ENCODE measurements around the gene SNX4. TPM values are rescaled to one million over a fixed set of nuclear protein-coding genes. Genes with fewer than 3 reads are reported as not detected.

The SNX4 gene
- polyA plus RNA-seq, 1 of the 3 experiments (the other 2 are of a cell fraction): 5.1 TPM

- Histone ChIP-seq H4K20me1 (ENCODE audit: insufficient read depth) (no peaks in the 10 kb centered on the region), H3K9ac (no peak overlapping the region), H3K27me3 (ENCODE audit: insufficient read depth) (no peaks in the 10 kb centered on the region), H3K9me2 (no peaks in the 10 kb centered on the region), H3K4me2 (no peak overlapping the region), H3K36me3 (replicated peaks in 1 of 2; ENCODE audit: control insufficient read depth in 1 of 2, insufficient read depth in 2 of 2, low read length in 1 of 2) (peaks cover 40 to 72% of the 10 kb centered on the region in 2 experiments), H3K27ac (ENCODE audit: low read depth in 2 of 2, low read length in 1 of 2) (no peak overlapping the region), H3K4me3 (ENCODE audit: low read depth in 2 of 2, low read length in 1 of 2) (no peak overlapping the region), H3F3A (replicated peaks; ENCODE audit: insufficient read depth) (peaks cover 3% of the 10 kb centered on the region), H3K9me3 (no peaks in the 10 kb centered on the region), H3K79me2 (ENCODE audit: insufficient read depth) (peaks cover 23% of the 10 kb centered on the region; the same call in 1 of the 2 replicates), H3K4me1 (ENCODE audit: control insufficient read depth in 1 of 2, insufficient read depth in 2 of 2, low read depth in 1 of 2, low read length in 1 of 2) (peaks cover 0 to 7% of the 10 kb centered on the region in 2 experiments; a peak in 2 of 4 replicates), H2AFZ (ENCODE audit: low read depth) (no peak overlapping the region)
- ChIA-PET CTCF (no interaction called here), POLR2A (no interaction called here)
- no peak for TF ChIP-seq RCOR1 (IDR thresholded peaks at IDR 0.05; ENCODE audit: low read length)
- no peak for TF ChIP-seq ELF1 (IDR thresholded peaks at IDR 0.05)
- TF ChIP-seq CTCF (IDR thresholded peaks at IDR 0.05): no peak
- TF ChIP-seq CHD2 (IDR thresholded peaks at IDR 0.05; ENCODE audit: low read length, partially characterized antibody): no peak
- no peak for TF ChIP-seq GATA2 (CRISPR knock-in tag; IDR thresholded peaks at IDR 0.05)
- TF ChIP-seq FOSL2 (IDR thresholded peaks at IDR 0.05; ENCODE audit: borderline replicate concordance, low read depth): no peak
- no peak for DNase-seq
- 98% methylated on average over 2 of the region's 2 CpGs for WGBS (ENCODE audit: low lambda C conversion rate)
Observed at GRCh38 chr3:125496701-125497100, 23.3 kb downstream of the SNX4 start.

DNA sequence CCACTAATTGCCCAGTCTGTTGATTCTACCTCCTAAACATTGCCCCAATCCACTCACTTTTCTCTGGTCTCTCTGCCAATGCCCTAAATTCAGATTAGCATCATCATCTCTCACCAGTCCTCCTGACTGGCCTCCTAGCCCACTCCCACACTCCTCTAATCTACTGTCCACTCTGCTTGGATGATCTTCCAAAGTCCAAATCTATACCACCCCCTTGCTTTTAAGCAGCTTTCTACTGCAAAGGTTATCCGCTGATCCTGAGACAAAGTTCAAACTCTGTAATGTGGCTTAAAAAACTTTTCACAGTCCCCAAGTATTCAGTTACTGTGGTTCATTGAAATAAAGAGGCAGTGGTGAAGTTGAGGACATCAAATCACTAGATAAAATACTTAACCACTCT lies 37.6 kb downstream of the SNX4 start:
- Histone ChIP-seq H3K27ac (ENCODE audit: low read depth in 2 of 2, low read length in 1 of 2) (no peak overlapping the region), H3K27me3 (ENCODE audit: insufficient read depth) (no peaks in the 10 kb centered on the region), H3K36me3 (replicated peaks in 1 of 2; ENCODE audit: control insufficient read depth in 1 of 2, insufficient read depth in 2 of 2, low read length in 1 of 2) (peaks cover 37 to 63% of the 10 kb centered on the region in 2 experiments), H4K20me1 (ENCODE audit: insufficient read depth) (no peaks in the 10 kb centered on the region), H3K4me1 (ENCODE audit: control insufficient read depth in 1 of 2, insufficient read depth in 2 of 2, low read depth in 1 of 2, low read length in 1 of 2) (no peaks in the 10 kb centered on the region), H3K9me3 (no peaks in the 10 kb centered on the region), H2AFZ (ENCODE audit: low read depth) (no peak overlapping the region), H3K4me3 (ENCODE audit: low read depth in 2 of 2, low read length in 1 of 2) (no peak overlapping the region), H3K4me2 (no peak overlapping the region), H3F3A (replicated peaks; ENCODE audit: insufficient read depth) (peaks cover 2% of the 10 kb centered on the region), H3K9ac (no peak overlapping the region), H3K79me2 (ENCODE audit: insufficient read depth) (no peaks in the 10 kb centered on the region; the same call in 1 of the 2 replicates), H3K9me2 (no peaks in the 10 kb centered on the region)
- ChIA-PET POLR2A (interaction anchor here (0.6 kb wide), 1 partner anchor 114 kb away, joined by 3 read pairs; no protein-coding TSS in a partner anchor), CTCF (interaction anchor here (1.1 kb wide), 1 partner anchor 16 kb away, joined by 3 read pairs; no protein-coding TSS in a partner anchor)
- 89% methylated on average over 1 of the region's 1 CpG for WGBS (ENCODE audit: low lambda C conversion rate)
- DNase-seq: no peak
- no peak for TF ChIP-seq FOSL2 (IDR thresholded peaks at IDR 0.05; ENCODE audit: borderline replicate concordance, low read depth)
- TF ChIP-seq, protein P1, sequence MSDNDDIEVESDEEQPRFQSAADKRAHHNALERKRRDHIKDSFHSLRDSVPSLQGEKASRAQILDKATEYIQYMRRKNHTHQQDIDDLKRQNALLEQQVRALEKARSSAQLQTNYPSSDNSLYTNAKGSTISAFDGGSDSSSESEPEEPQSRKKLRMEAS (IDR thresholded peaks at IDR 0.05; ENCODE audit: low read depth): no peak
- TF ChIP-seq FOXJ3 (CRISPR knock-in tag; IDR thresholded peaks at IDR 0.05): no peak
- no peak for TF ChIP-seq TAF1 (IDR thresholded peaks at IDR 0.05; ENCODE audit: borderline replicate concordance, low read depth, low read length)
- TF ChIP-seq RAD21 (IDR thresholded peaks at IDR 0.05; ENCODE audit: low read length): no peak
- TF ChIP-seq MXI1 (IDR thresholded peaks at IDR 0.05; ENCODE audit: low read depth, low read length): no peak
- no peak for TF ChIP-seq RCOR1 (IDR thresholded peaks at IDR 0.05; ENCODE audit: low read length)
- TF ChIP-seq SMC3 (IDR thresholded peaks at IDR 0.05; ENCODE audit: low read depth, low read length): no peak
- TF ChIP-seq REST (IDR thresholded peaks at IDR 0.05; ENCODE audit: low read depth, low read length): no peak
- TF ChIP-seq, protein P2, sequence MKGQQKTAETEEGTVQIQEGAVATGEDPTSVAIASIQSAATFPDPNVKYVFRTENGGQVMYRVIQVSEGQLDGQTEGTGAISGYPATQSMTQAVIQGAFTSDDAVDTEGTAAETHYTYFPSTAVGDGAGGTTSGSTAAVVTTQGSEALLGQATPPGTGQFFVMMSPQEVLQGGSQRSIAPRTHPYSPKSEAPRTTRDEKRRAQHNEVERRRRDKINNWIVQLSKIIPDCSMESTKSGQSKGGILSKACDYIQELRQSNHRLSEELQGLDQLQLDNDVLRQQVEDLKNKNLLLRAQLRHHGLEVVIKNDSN (IDR thresholded peaks at IDR 0.05; ENCODE audit: borderline replicate concordance, low read depth): no peak
- TF ChIP-seq NFIC (IDR thresholded peaks at IDR 0.05; ENCODE audit: borderline replicate concordance): no peak
- TF ChIP-seq, protein P3, sequence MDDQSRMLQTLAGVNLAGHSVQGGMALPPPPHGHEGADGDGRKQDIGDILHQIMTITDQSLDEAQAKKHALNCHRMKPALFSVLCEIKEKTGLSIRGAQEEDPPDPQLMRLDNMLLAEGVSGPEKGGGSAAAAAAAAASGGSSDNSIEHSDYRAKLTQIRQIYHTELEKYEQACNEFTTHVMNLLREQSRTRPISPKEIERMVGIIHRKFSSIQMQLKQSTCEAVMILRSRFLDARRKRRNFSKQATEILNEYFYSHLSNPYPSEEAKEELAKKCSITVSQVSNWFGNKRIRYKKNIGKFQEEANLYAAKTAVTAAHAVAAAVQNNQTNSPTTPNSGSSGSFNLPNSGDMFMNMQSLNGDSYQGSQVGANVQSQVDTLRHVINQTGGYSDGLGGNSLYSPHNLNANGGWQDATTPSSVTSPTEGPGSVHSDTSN (IDR thresholded peaks at IDR 0.05): no peak
- TF ChIP-seq, protein P4, sequence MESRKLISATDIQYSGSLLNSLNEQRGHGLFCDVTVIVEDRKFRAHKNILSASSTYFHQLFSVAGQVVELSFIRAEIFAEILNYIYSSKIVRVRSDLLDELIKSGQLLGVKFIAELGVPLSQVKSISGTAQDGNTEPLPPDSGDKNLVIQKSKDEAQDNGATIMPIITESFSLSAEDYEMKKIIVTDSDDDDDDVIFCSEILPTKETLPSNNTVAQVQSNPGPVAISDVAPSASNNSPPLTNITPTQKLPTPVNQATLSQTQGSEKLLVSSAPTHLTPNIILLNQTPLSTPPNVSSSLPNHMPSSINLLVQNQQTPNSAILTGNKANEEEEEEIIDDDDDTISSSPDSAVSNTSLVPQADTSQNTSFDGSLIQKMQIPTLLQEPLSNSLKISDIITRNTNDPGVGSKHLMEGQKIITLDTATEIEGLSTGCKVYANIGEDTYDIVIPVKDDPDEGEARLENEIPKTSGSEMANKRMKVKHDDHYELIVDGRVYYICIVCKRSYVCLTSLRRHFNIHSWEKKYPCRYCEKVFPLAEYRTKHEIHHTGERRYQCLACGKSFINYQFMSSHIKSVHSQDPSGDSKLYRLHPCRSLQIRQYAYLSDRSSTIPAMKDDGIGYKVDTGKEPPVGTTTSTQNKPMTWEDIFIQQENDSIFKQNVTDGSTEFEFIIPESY (IDR thresholded peaks at IDR 0.05; ENCODE audit: borderline replicate concordance, low read depth): no peak

All from SK-N-SH (cell line).